Stimulated activated CD4-positive, alpha-beta T cell treated with anti-CD3 and anti-CD28 coated beads, Interleukin-4, amount 100 ng/mL, for 1 hour (primary cell): ENCODE measurements around the gene RIT2.

Experiments
- DNase-seq: peaks from one replicate; pipeline ENCODE4 v3.0.0-alpha.2; 2020

Gene RIT2

GRCh38 chr18:42922363-42922762 is 193.1 kb downstream of the RIT2 start:
- DNase-seq, result no peak

- no peak for DNase-seq
Observed at GRCh38 chr18:42921226-42921737, 194.2 kb downstream of the RIT2 start.

GRCh38 chr18:42920621-42921020 is 194.9 kb downstream of the RIT2 start:
- DNase-seq, result no peak

- DNase-seq, result no peak
Observed at GRCh38 chr18:42915299-42915698, 200.2 kb downstream of the RIT2 start.

GRCh38 chr18:42914476-42914875 is 201.0 kb downstream of the RIT2 start:
- DNase-seq, result no peak

- no peak for DNase-seq
Observed at GRCh38 chr18:42909095-42909494, 206.4 kb downstream of the RIT2 start.

GRCh38 chr18:42906761-42907160 is 208.7 kb downstream of the RIT2 start:
- DNase-seq, result no peak

- no peak for DNase-seq
Observed at GRCh38 chr18:42901161-42901560, 214.3 kb downstream of the RIT2 start.

GRCh38 chr18:42893977-42894376 is 221.5 kb downstream of the RIT2 start:
- no peak for DNase-seq

GRCh38 chr18:42892181-42892580 is 223.3 kb downstream of the RIT2 start:
- no peak for DNase-seq

- DNase-seq, result no peak
Observed at GRCh38 chr18:42891705-42892104, 223.8 kb downstream of the RIT2 start.

- DNase-seq, result no peak
Observed at GRCh38 chr18:42883169-42883568, 232.3 kb downstream of the RIT2 start.

GRCh38 chr18:42882122-42882521 is 233.4 kb downstream of the RIT2 start:
- no peak for DNase-seq

- no peak for DNase-seq
Observed at GRCh38 chr18:42872838-42873237, 242.6 kb downstream of the RIT2 start.

GRCh38 chr18:42864876-42865275 is 250.6 kb downstream of the RIT2 start:
- DNase-seq, result no peak

- no peak for DNase-seq
Observed at GRCh38 chr18:42861271-42861670, 254.2 kb downstream of the RIT2 start.

- no peak for DNase-seq
Observed at GRCh38 chr18:42860548-42860947, 254.9 kb downstream of the RIT2 start.

- DNase-seq, result no peak
Observed at GRCh38 chr18:42860011-42860410, 255.5 kb downstream of the RIT2 start.

GRCh38 chr18:42854558-42854957 is 260.9 kb downstream of the RIT2 start:
- no peak for DNase-seq

GRCh38 chr18:42850174-42851083 is 265.1 kb downstream of the RIT2 start:
- DNase-seq, result no peak

GRCh38 chr18:42839408-42839807 is 276.1 kb downstream of the RIT2 start:
- no peak for DNase-seq

- DNase-seq, result no peak
Observed at GRCh38 chr18:42838546-42839145, 276.8 kb downstream of the RIT2 start.

GRCh38 chr18:42830936-42831335 is 284.5 kb downstream of the RIT2 start:
- no peak for DNase-seq

- no peak for DNase-seq
Observed at GRCh38 chr18:42828881-42829280, 286.6 kb downstream of the RIT2 start.
